HG03565 (cell line): ENCODE data around the gene GOLT1A.

ENCODE experiments used
- ATAC-seq: cut with Tn5 transposase; IDR thresholded peaks from one replicate; pipeline ENCODE4 v1.9.1; 2021; ENCODE audit warnings: mild to moderate bottlenecking, moderate library complexity; ENCODE audit not compliant: unreplicated experiment

Gene GOLT1A

GRCh38 chr1:204213668-204214662 lies at the start of gene GOLT1A:
Gene GOLT1A (minus strand): TSS chr1:204213988. CDS start chr1:204213906, 82 bp downstream.
- no peak for ATAC-seq

- no peak for ATAC-seq
These were observed 49.6 kb upstream of the GOLT1A start for GRCh38 chr1:204263254-204263910.

GRCh38 chr1:204262506-204263253 lies 48.9 kb upstream of the GOLT1A start:
- ATAC-seq, result no peak

GRCh38 chr1:204261746-204262505 lies 48.1 kb upstream of the GOLT1A start:
- no peak for ATAC-seq

GRCh38 chr1:204261266-204261665 lies 47.5 kb upstream of the GOLT1A start:
- ATAC-seq, result no peak

- ATAC-seq, result no peak
These were observed 46.9 kb upstream of the GOLT1A start for GRCh38 chr1:204260601-204261197.

GRCh38 chr1:204259782-204260181 lies 46.0 kb upstream of the GOLT1A start:
- no peak for ATAC-seq

GRCh38 chr1:204259196-204259595 lies 45.4 kb upstream of the GOLT1A start:
- ATAC-seq, result no peak

GRCh38 chr1:204258213-204259115 lies 44.7 kb upstream of the GOLT1A start:
- no peak for ATAC-seq

- ATAC-seq, result no peak
These were observed 43.7 kb upstream of the GOLT1A start for GRCh38 chr1:204257446-204257845.

- no peak for ATAC-seq
These were observed 42.7 kb upstream of the GOLT1A start for GRCh38 chr1:204256531-204256930.

- no peak for ATAC-seq
These were observed 42.2 kb upstream of the GOLT1A start for GRCh38 chr1:204255966-204256365.

GRCh38 chr1:204255225-204255624 lies 41.4 kb upstream of the GOLT1A start:
- ATAC-seq, result no peak

GRCh38 chr1:204254031-204254661 lies 40.4 kb upstream of the GOLT1A start:
- ATAC-seq, result no peak

GRCh38 chr1:204251926-204252689 lies 38.3 kb upstream of the GOLT1A start:
- no peak for ATAC-seq

- ATAC-seq, result no peak
These were observed 37.5 kb upstream of the GOLT1A start for GRCh38 chr1:204251286-204251685.

GRCh38 chr1:204250428-204251030 lies 36.7 kb upstream of the GOLT1A start:
- no peak for ATAC-seq
